Cardiac muscle cell (in vitro differentiated cells and primary cell): ENCODE results near the gene TMEM164. TPM values are rescaled to one million over a fixed set of nuclear protein-coding genes. Genes with fewer than 3 reads are reported as not detected.
"Not testable (repeated sequence)": the region's sequence is repeated elsewhere in the genome, so short reads cannot be mapped to it uniquely, and the experiment has no call there.

Experiments
- DNase-seq, 2 donors: peaks; one replicate each; pipeline versions ENCODE4 v3.0.0 to v3.0.0-alpha.2; 2010 to 2017; ENCODE audit warnings: low read depth in 1 of 2, low spot score in 1 of 2
- H3K27ac ChIP-seq: fragments of 200-600 bp; sonication (generic); 2 replicates; pipeline ENCODE4 v1.5.1; 2016
- H3K27me3 ChIP-seq: fragments of 200-600 bp; sonication (generic); 2 replicates; pipeline ENCODE4 v1.6.0; 2016; ENCODE audit warnings: control low read depth
- H3K36me3 ChIP-seq: fragments of 200-600 bp; sonication (generic); 2 replicates; pipeline ENCODE4 v1.5.1; 2016; ENCODE audit warnings: control low read depth
- H3K4me1 ChIP-seq: fragments of 200-600 bp; sonication (generic); 2 replicates; pipeline ENCODE4 v1.8.1; 2017; ENCODE audit warnings: low read depth, mild to moderate bottlenecking, mixed run types
- H3K4me3 ChIP-seq: fragments of 200-600 bp; sonication (generic); 2 replicates; pipeline ENCODE4 v1.5.1; 2016; ENCODE audit warnings: mild to moderate bottlenecking
- H3K9me3 ChIP-seq: fragments of 200-600 bp; sonication (generic); 2 replicates; pipeline ENCODE4 v1.5.1; 2017; ENCODE audit warnings: low read depth, mild to moderate bottlenecking, control low read depth
- polyA plus RNA-seq: library from polyadenylated mRNA; unstranded; fragments of >200 nt; fragmentation: Nextera tagmentation; extraction: Ambion mirVana; gene quantifications from 2 replicates; pipeline ENCODE4 v1.2.1, GENCODE V29; 2016
- total RNA-seq: library from RNA; depleted of rRNA; stranded (reverse); fragments of >200 nt; gene quantifications from 2 replicates; pipeline ENCODE4 v1.2.3, GENCODE V29; 2016
- TF ChIP-seq, protein P1 (sequence below): IDR thresholded peaks from 2 replicates; pipeline ENCODE4 v1.5.1; 2012; ENCODE audit warnings: low read depth, mild to moderate bottlenecking, low read length

TMEM164 gene
- total and polyA plus RNA-seq, 2 experiments from 2014 or later: 6.8 to 70.3 TPM

DNA sequence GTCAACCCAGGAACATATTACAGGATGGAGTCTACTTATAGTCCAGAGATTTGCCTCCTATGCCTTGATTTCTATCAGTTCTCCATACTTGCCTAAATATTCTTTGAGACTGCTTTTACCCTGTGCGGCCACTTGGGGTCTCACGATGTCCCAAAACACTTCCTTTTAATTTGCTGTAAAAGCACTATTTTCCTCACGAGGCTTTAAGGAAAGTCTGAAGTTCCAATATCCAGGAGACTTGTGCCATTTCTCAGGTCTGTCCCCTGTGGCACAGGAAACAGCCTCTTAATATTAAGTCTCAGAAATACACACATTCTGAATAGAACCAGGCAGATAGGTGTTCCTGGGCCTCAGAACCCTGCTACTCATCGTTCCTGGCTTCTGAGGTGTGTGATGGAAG lies 142.9 kb downstream of the TMEM164 start:
- TF ChIP-seq, protein P1, sequence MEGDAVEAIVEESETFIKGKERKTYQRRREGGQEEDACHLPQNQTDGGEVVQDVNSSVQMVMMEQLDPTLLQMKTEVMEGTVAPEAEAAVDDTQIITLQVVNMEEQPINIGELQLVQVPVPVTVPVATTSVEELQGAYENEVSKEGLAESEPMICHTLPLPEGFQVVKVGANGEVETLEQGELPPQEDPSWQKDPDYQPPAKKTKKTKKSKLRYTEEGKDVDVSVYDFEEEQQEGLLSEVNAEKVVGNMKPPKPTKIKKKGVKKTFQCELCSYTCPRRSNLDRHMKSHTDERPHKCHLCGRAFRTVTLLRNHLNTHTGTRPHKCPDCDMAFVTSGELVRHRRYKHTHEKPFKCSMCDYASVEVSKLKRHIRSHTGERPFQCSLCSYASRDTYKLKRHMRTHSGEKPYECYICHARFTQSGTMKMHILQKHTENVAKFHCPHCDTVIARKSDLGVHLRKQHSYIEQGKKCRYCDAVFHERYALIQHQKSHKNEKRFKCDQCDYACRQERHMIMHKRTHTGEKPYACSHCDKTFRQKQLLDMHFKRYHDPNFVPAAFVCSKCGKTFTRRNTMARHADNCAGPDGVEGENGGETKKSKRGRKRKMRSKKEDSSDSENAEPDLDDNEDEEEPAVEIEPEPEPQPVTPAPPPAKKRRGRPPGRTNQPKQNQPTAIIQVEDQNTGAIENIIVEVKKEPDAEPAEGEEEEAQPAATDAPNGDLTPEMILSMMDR: peak; percentile 50
- Histone ChIP-seq H3K27me3 (no peaks in the 10 kb centered on the region), H3K27ac (no peak overlapping the region), H3K4me1 (peaks cover 4% of the 10 kb centered on the region), H3K4me3 (no peak overlapping the region), H3K36me3 (no peaks in the 10 kb centered on the region), H3K9me3 (no peaks in the 10 kb centered on the region)
- DNase-seq: peak; percentile 41 to 48

DNA sequence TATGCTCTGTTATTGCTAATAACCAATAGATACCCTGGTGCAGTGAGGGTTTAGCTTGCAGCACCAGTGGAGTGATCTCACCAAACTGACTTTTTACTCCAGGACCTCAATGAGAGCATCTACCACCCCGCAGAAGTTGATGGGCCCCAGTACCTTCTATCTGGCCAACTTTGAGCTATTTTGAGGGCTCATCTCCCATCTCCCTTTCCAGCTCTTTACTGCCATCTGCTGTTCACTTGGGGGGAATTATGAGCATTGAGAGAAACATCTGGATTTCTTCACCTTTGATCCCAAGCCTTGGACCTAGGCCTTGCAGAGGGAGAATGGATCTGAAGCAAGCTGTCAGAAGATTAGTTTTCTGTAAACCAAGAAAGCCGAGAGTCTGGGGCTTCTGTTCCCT lies 143.6 kb downstream of the TMEM164 start:
- TF ChIP-seq, protein P1: peak; percentile 61
- H3K27me3 ChIP-seq: no peaks in the 10 kb centered on the region
- peak; percentile 70 to 73 for DNase-seq
- H3K27ac ChIP-seq: no peak overlapping the region
- no peaks in the 10 kb centered on the region for H3K36me3 ChIP-seq
- no peak overlapping the region for H3K4me3 ChIP-seq
- peaks cover 4% of the 10 kb centered on the region for H3K4me1 ChIP-seq
- H3K9me3 ChIP-seq: no peaks in the 10 kb centered on the region

- Histone ChIP-seq H3K4me3 (no peak overlapping the region), H3K4me1 (no peaks in the 10 kb centered on the region), H3K36me3 (no peaks in the 10 kb centered on the region), H3K27ac (no peak overlapping the region), H3K9me3 (no peaks in the 10 kb centered on the region), H3K27me3 (no peaks in the 10 kb centered on the region)
- TF ChIP-seq, protein P1: no peak
- no peak for DNase-seq
Observed at GRCh38 chrX:110153244-110153643, 150.3 kb downstream of the TMEM164 start.

- Histone ChIP-seq H3K4me3 (no peak overlapping the region), H3K4me1 (no peaks in the 10 kb centered on the region), H3K36me3 (no peaks in the 10 kb centered on the region), H3K27me3 (no peaks in the 10 kb centered on the region), H3K27ac (no peak overlapping the region), H3K9me3 (no peaks in the 10 kb centered on the region)
- DNase-seq: peak in 1 of 2 donors; percentile 42
- TF ChIP-seq, protein P1: no peak
Observed at GRCh38 chrX:110153896-110154295, 151.0 kb downstream of the TMEM164 start.

GRCh38 chrX:110154328-110154727 lies 151.4 kb downstream of the TMEM164 start:
- H3K9me3 ChIP-seq, H3K27me3 ChIP-seq, DNase-seq, H3K27ac ChIP-seq, H3K4me3 ChIP-seq, H3K36me3 ChIP-seq, H3K4me1 ChIP-seq: not testable (repeated sequence)

- Histone ChIP-seq H3K9me3 (no peaks in the 10 kb centered on the region), H3K36me3 (no peaks in the 10 kb centered on the region), H3K4me3 (no peak overlapping the region), H3K27ac (no peak overlapping the region), H3K4me1 (no peaks in the 10 kb centered on the region), H3K27me3 (no peaks in the 10 kb centered on the region)
- TF ChIP-seq, protein P1: no peak
- DNase-seq: no peak
Observed at GRCh38 chrX:110155759-110156158, 152.8 kb downstream of the TMEM164 start.
